ENCODE measurements around the gene POMGNT2.

DNA sequence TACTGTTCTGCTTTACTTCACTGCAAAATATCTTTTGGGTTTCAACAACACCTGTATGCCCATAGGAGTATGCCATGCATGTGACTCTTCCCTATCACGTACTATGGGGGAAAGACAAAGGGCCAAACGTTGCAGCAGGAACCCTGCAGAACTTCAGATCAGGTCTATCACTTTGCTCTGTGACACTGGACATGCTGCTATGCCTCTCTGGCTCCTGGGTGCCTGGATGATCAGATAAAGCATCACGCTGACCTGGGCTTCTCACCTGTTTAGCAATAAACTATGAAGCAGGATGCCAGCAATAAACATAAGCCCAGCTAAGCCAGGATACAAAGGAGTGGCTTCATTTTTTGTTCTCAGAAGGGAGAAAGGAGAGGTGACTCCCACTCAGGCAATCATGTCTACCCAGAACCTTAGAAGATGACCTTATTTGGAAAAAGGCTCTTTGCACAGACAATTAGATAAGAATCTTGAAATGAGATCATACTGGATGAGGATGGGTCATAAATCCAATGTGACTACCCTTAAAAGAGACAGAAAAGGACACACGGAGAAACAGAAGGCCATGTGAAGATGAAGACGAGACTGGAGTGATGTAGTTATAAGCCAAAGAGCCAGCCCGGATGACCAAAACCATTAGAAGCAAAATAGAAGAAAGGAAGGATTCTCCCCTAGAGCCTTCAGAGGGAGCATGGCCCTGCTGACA is 19.3 kb downstream of the POMGNT2 start:
- TF ChIP-seq, protein P1, sequence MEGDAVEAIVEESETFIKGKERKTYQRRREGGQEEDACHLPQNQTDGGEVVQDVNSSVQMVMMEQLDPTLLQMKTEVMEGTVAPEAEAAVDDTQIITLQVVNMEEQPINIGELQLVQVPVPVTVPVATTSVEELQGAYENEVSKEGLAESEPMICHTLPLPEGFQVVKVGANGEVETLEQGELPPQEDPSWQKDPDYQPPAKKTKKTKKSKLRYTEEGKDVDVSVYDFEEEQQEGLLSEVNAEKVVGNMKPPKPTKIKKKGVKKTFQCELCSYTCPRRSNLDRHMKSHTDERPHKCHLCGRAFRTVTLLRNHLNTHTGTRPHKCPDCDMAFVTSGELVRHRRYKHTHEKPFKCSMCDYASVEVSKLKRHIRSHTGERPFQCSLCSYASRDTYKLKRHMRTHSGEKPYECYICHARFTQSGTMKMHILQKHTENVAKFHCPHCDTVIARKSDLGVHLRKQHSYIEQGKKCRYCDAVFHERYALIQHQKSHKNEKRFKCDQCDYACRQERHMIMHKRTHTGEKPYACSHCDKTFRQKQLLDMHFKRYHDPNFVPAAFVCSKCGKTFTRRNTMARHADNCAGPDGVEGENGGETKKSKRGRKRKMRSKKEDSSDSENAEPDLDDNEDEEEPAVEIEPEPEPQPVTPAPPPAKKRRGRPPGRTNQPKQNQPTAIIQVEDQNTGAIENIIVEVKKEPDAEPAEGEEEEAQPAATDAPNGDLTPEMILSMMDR (conservative IDR thresholded peaks at IDR 0.05; ENCODE audit: low read length) = no peak
- TF ChIP-seq EZH2phosphoT487 (IDR thresholded peaks at IDR 0.05; ENCODE audit: borderline replicate concordance) = no peak
